Activated CD8-positive, alpha-beta T cell treated with anti-CD3 and anti-CD28 coated beads for 36 hours (primary cell): ENCODE results near the gene PM20D1. TPM values are rescaled to one million over a fixed set of nuclear protein-coding genes. Genes with fewer than 3 reads are reported as not detected.
"Not testable (repeated sequence)": the region's sequence is repeated elsewhere in the genome, so short reads cannot be mapped to it uniquely, and the experiment has no call there.

Source experiments
- ATAC-seq: fragments of 200-7000 bp; cut with Tn5 transposase; one replicate; pipeline ENCODE4 v1.10.0; 2021; ENCODE audit warnings: mild to moderate bottlenecking, moderate library complexity
- CTCF ChIA-PET: fragments of 350-600 bp; sonication (Branson Sonifier 250); formaldehyde crosslinking; loops from one replicate; lab custom pipeline; 2021; ENCODE audit warnings: antibody characterized with exemption; lab: Charles Lee
- POLR2A ChIA-PET: fragments of 350-600 bp; sonication (Branson Sonifier 250); formaldehyde crosslinking; loops from one replicate; lab custom pipeline; 2021; ENCODE audit warnings: antibody characterized with exemption; lab: Charles Lee
- DNase-seq: peaks from one replicate; pipeline ENCODE4 v3.0.0-alpha.2; 2020
- H3K27ac Mint-ChIP-seq: one replicate; pipeline ENCODE4 v1.8.0; 2021; ENCODE audit warnings: mild to moderate bottlenecking, mixed read lengths
- H3K27me3 Mint-ChIP-seq: one replicate; pipeline ENCODE4 v1.8.0; 2021; ENCODE audit warnings: mixed read lengths
- H3K36me3 Mint-ChIP-seq: one replicate; pipeline ENCODE4 v1.8.0; 2021; ENCODE audit warnings: low read depth, mixed read lengths
- H3K4me1 Mint-ChIP-seq: one replicate; pipeline ENCODE4 v1.8.0; 2021; ENCODE audit warnings: low read depth, mixed read lengths
- H3K4me3 Mint-ChIP-seq: one replicate; pipeline ENCODE4 v1.8.0; 2021; ENCODE audit warnings: mild to moderate bottlenecking, moderate library complexity, mixed read lengths
- H3K9me3 Mint-ChIP-seq: one replicate; pipeline ENCODE4 v1.8.0; 2021; ENCODE audit warnings: mixed read lengths
- CTCF ChIP-seq: fragments of 200-600 bp; IDR thresholded peaks from one replicate; pipeline ENCODE4 v1.8.0; 2022; ENCODE audit warnings: antibody characterized with exemption, mild to moderate bottlenecking
- intact Hi-C: fragments of 100-400 bp; cut with micrococcal nuclease; formaldehyde crosslinking; loops from one replicate; pipeline ENCODE4 v1.10.0; 2022
- total RNA-seq, 2 experiments: library from RNA; stranded (reverse); gene quantifications; one replicate each; pipeline ENCODE4 v1.2.3, GENCODE V29; 2021

Gene PM20D1
- under 1 TPM; 0.22 to 0.29 TPM for total RNA-seq

- Mint-ChIP-seq H3K36me3 (peaks cover 4% of the 10 kb centered on the region), H3K9me3 (no peaks in the 10 kb centered on the region), H3K4me3 (peak within 1 kb of the TSS; percentile 76), H3K27me3 (no peaks in the 10 kb centered on the region), H3K4me1 (peaks cover 18% of the 10 kb centered on the region), H3K27ac (peak within 1 kb of the TSS; percentile 71)
- TF ChIP-seq CTCF = no peak
- ChIA-PET CTCF (interaction anchor here (0.7 to 1.4 kb wide), 5 partner anchors 13 to 190 kb away, joined by 3 to 5 read pairs (median 3); no protein-coding TSS in a partner anchor), POLR2A (no interaction called here)
- ATAC-seq (peak; percentile 98), DNase-seq (peak; percentile 81)
- intact Hi-C loops = no loop called here
Observed at GRCh38 chr1:205849619-205850355, at the start of gene PM20D1. PM20D1 (minus strand) TSS chr1:205850132; CDS start chr1:205850072, 60 bp downstream.

GRCh38 chr1:205896351-205896750 is 46.4 kb upstream of the PM20D1 start:
- CTCF ChIA-PET = interaction anchor here (0.9 to 1.4 kb wide), 3 partner anchors 23 to 193 kb away, joined by 3 to 5 read pairs (median 3); no protein-coding TSS in a partner anchor
- Mint-ChIP-seq H3K27me3 (peaks cover 2% of the 10 kb centered on the region), H3K27ac (no peak overlapping the region), H3K36me3 (peaks cover 13% of the 10 kb centered on the region), H3K9me3 (peaks cover 25% of the 10 kb centered on the region), H3K4me1 (no peaks in the 10 kb centered on the region), H3K4me3 (no peak overlapping the region)
- DNase-seq (no peak), ATAC-seq (no peak)
- intact Hi-C loops = no loop called here
- no peak for TF ChIP-seq CTCF
- POLR2A ChIA-PET = no interaction called here

GRCh38 chr1:205894119-205894518 is 44.2 kb upstream of the PM20D1 start:
- intact Hi-C loops, H3K27ac Mint-ChIP-seq, H3K27me3 Mint-ChIP-seq, CTCF ChIA-PET, DNase-seq, H3K4me3 Mint-ChIP-seq, POLR2A ChIA-PET, H3K4me1 Mint-ChIP-seq, ATAC-seq: not testable (repeated sequence)
- H3K9me3 Mint-ChIP-seq = peaks cover 36% of the 10 kb centered on the region
- H3K36me3 Mint-ChIP-seq = peaks cover 22% of the 10 kb centered on the region

GRCh38 chr1:205892175-205892574 is 42.2 kb upstream of the PM20D1 start:
- ChIA-PET CTCF (interaction anchor here (0.6 to 1.9 kb wide), 4 partner anchors 27 to 234 kb away, joined by 3 to 6 read pairs (median 4); no protein-coding TSS in a partner anchor), POLR2A (interaction anchor here (0.6 to 0.7 kb wide), 2 partner anchors 13 to 101 kb away, joined by 3 to 4 read pairs; no protein-coding TSS in a partner anchor)
- H3K4me3 Mint-ChIP-seq, H3K27ac Mint-ChIP-seq, H3K4me1 Mint-ChIP-seq, intact Hi-C loops, H3K27me3 Mint-ChIP-seq, ATAC-seq, DNase-seq: not testable (repeated sequence)
- Mint-ChIP-seq H3K36me3 (peaks cover 26% of the 10 kb centered on the region), H3K9me3 (peaks cover 38% of the 10 kb centered on the region)

- ATAC-seq, DNase-seq, POLR2A ChIA-PET, H3K4me3 Mint-ChIP-seq, H3K4me1 Mint-ChIP-seq, H3K27me3 Mint-ChIP-seq, H3K27ac Mint-ChIP-seq, intact Hi-C loops: not testable (repeated sequence)
- CTCF ChIA-PET = interaction anchor here (0.6 to 1.9 kb wide), 3 partner anchors 27 to 233 kb away, joined by 3 to 6 read pairs (median 4); no protein-coding TSS in a partner anchor
- Mint-ChIP-seq H3K9me3 (peaks cover 36% of the 10 kb centered on the region), H3K36me3 (peaks cover 25% of the 10 kb centered on the region)
Observed at GRCh38 chr1:205891481-205891880, 41.5 kb upstream of the PM20D1 start.

- POLR2A ChIA-PET, CTCF ChIA-PET, ATAC-seq, H3K27ac Mint-ChIP-seq, DNase-seq, H3K4me1 Mint-ChIP-seq, H3K27me3 Mint-ChIP-seq, H3K4me3 Mint-ChIP-seq, intact Hi-C loops: not testable (repeated sequence)
- Mint-ChIP-seq H3K9me3 (peaks cover 29% of the 10 kb centered on the region), H3K36me3 (peaks cover 22% of the 10 kb centered on the region)
Observed at GRCh38 chr1:205890631-205891030, 40.7 kb upstream of the PM20D1 start.

- intact Hi-C loops = not testable (repeated sequence)
Observed at GRCh38 chr1:205889706-205890105, 39.8 kb upstream of the PM20D1 start.

GRCh38 chr1:205889006-205889405 is 39.1 kb upstream of the PM20D1 start:
- DNase-seq, H3K27ac Mint-ChIP-seq, CTCF ChIA-PET, intact Hi-C loops, H3K4me1 Mint-ChIP-seq, H3K4me3 Mint-ChIP-seq, H3K27me3 Mint-ChIP-seq, POLR2A ChIA-PET, ATAC-seq: not testable (repeated sequence)
- peaks cover 15% of the 10 kb centered on the region for H3K36me3 Mint-ChIP-seq
- H3K9me3 Mint-ChIP-seq = peaks cover 17% of the 10 kb centered on the region

More at GRCh38 chr1:205889706-205890105, 39.8 kb upstream of the PM20D1 start:
- H3K4me1 Mint-ChIP-seq, POLR2A ChIA-PET, ATAC-seq, DNase-seq, H3K4me3 Mint-ChIP-seq, CTCF ChIA-PET, H3K27ac Mint-ChIP-seq, H3K27me3 Mint-ChIP-seq: not testable (repeated sequence)
- peaks cover 21% of the 10 kb centered on the region for H3K36me3 Mint-ChIP-seq
- peaks cover 21% of the 10 kb centered on the region for H3K9me3 Mint-ChIP-seq
